Pulmonary artery endothelial cell (primary cell): ENCODE measurements around the gene KLHL17. TPM values are rescaled to one million over a fixed set of nuclear protein-coding genes. Genes with fewer than 3 reads are reported as not detected.
"Not testable (repeated sequence)": the region's sequence is repeated elsewhere in the genome, so short reads cannot be mapped to it uniquely, and the experiment has no call there.

ENCODE experiments used
- DNase-seq: peaks from one replicate; pipeline ENCODE4 v3.0.0-alpha.2; 2011; ENCODE audit warnings: low read depth, low spot score
- total RNA-seq: library from RNA; depleted of rRNA; stranded (reverse); fragments of >200 nt; gene quantifications from 2 replicates; pipeline ENCODE4 v1.2.3, GENCODE V29; 2014

KLHL17 gene
- total RNA-seq, 1 donor from 2014 or later = 7.8 TPM

GRCh38 chr1:998995-999724 is 38.8 kb downstream of the KLHL17 start:
- no peak for DNase-seq

- DNase-seq = peak; percentile 71
Measured at GRCh38 chr1:999725-1000356, 39.5 kb downstream of the KLHL17 start, which contains the start of gene HES4. Gene HES4 (minus strand): TSS chr1:1000097. CDS start chr1:999973, 124 bp downstream.

GRCh38 chr1:1000357-1001056 is 40.1 kb downstream of the KLHL17 start:
- DNase-seq = no peak

GRCh38 chr1:1001057-1001783 is 40.8 kb downstream of the KLHL17 start:
- DNase-seq = no peak

- DNase-seq = no peak
Measured at GRCh38 chr1:1003618-1004419, 43.4 kb downstream of the KLHL17 start.

- no peak for DNase-seq
Measured at GRCh38 chr1:1004420-1004779, 44.0 kb downstream of the KLHL17 start.

- no peak for DNase-seq
Measured at GRCh38 chr1:1004780-1005697, 44.7 kb downstream of the KLHL17 start.

GRCh38 chr1:1005774-1006304 is 45.5 kb downstream of the KLHL17 start:
- no peak for DNase-seq

- no peak for DNase-seq
Measured at GRCh38 chr1:1006305-1007159, 46.1 kb downstream of the KLHL17 start.

GRCh38 chr1:1010131-1010530 is 49.7 kb downstream of the KLHL17 start:
- DNase-seq = not testable (repeated sequence)

GRCh38 chr1:1011396-1011949 is 51.1 kb downstream of the KLHL17 start:
- no peak for DNase-seq

- DNase-seq = not testable (repeated sequence)
Measured at GRCh38 chr1:1012736-1013104, 52.3 kb downstream of the KLHL17 start.

GRCh38 chr1:1013105-1013921 is 52.9 kb downstream of the KLHL17 start, which contains the start of gene ISG15:
Gene ISG15 (plus strand): TSS chr1:1013497. CDS start chr1:1013574, 77 bp downstream.
- DNase-seq = no peak

GRCh38 chr1:1013922-1014648 is 53.7 kb downstream of the KLHL17 start:
- DNase-seq = no peak

- DNase-seq = no peak
Measured at GRCh38 chr1:1014799-1015681, 54.7 kb downstream of the KLHL17 start.
